Stimulated activated CD4-positive, alpha-beta T cell treated with anti-CD3 and anti-CD28 coated beads, Interleukin-12 subunit alpha, Interleukin-12 subunit beta, amount 100 ng/mL, for 48 hours (primary cell): ENCODE results near the gene PDE1A.
"Not testable (repeated sequence)": the region's sequence is repeated elsewhere in the genome, so short reads cannot be mapped to it uniquely, and the experiment has no call there.

Experiments
- DNase-seq, 3 donors: peaks; one replicate each; pipeline ENCODE4 v3.0.0-alpha.2; 2020; ENCODE audit warnings: low read depth in 2 of 3, low spot score in 1 of 3

PDE1A gene

GRCh38 chr2:182410120-182410519 lies 16.7 kb downstream of the PDE1A start:
- DNase-seq: no peak

GRCh38 chr2:182406221-182406620 lies 20.6 kb downstream of the PDE1A start:
- no peak for DNase-seq

- DNase-seq: no peak
Measured at GRCh38 chr2:182404975-182405561, 21.8 kb downstream of the PDE1A start.

- DNase-seq: no peak
Measured at GRCh38 chr2:182404092-182404491, 22.7 kb downstream of the PDE1A start.

GRCh38 chr2:182393270-182393760 lies 33.5 kb downstream of the PDE1A start:
- no peak for DNase-seq

GRCh38 chr2:182391443-182391842 lies 35.4 kb downstream of the PDE1A start:
- no peak for DNase-seq

- DNase-seq: not testable (repeated sequence)
Measured at GRCh38 chr2:182386267-182386880, 40.5 kb downstream of the PDE1A start.

GRCh38 chr2:182384860-182385259 lies 42.0 kb downstream of the PDE1A start:
- no peak for DNase-seq

GRCh38 chr2:182381225-182381624 lies 45.6 kb downstream of the PDE1A start:
- DNase-seq: no peak

- no peak for DNase-seq
Measured at GRCh38 chr2:182379241-182379640, 47.6 kb downstream of the PDE1A start.

- DNase-seq: no peak
Measured at GRCh38 chr2:182378759-182379158, 48.1 kb downstream of the PDE1A start.

- DNase-seq: no peak
Measured at GRCh38 chr2:182377467-182377866, 49.4 kb downstream of the PDE1A start.

GRCh38 chr2:182375862-182376261 lies 51.0 kb downstream of the PDE1A start:
- no peak for DNase-seq

GRCh38 chr2:182372661-182373060 lies 54.2 kb downstream of the PDE1A start:
- DNase-seq: no peak

GRCh38 chr2:182368996-182369395 lies 57.8 kb downstream of the PDE1A start:
- DNase-seq: no peak

GRCh38 chr2:182368446-182368845 lies 58.4 kb downstream of the PDE1A start:
- no peak for DNase-seq

- DNase-seq: no peak
Measured at GRCh38 chr2:182367401-182367800, 59.4 kb downstream of the PDE1A start.

- DNase-seq: no peak
Measured at GRCh38 chr2:182366628-182367027, 60.2 kb downstream of the PDE1A start.

GRCh38 chr2:182365855-182366254 lies 61.0 kb downstream of the PDE1A start:
- no peak for DNase-seq

GRCh38 chr2:182361477-182361876 lies 65.4 kb downstream of the PDE1A start:
- no peak for DNase-seq

- no peak for DNase-seq
Measured at GRCh38 chr2:182360663-182361260, 66.1 kb downstream of the PDE1A start.

GRCh38 chr2:182359990-182360662 lies 66.7 kb downstream of the PDE1A start:
- no peak for DNase-seq
